Germinal center (tissue), 1 donor: Measurements from ENCODE around the gene SPTBN2.

Experiments
- DNase-seq: peaks from one replicate; pipeline ENCODE4 v3.0.0; 2012; ENCODE audit warnings: mixed read lengths, low spot score

The SPTBN2 gene

GRCh38 chr11:66723693-66724092 lies 5.3 kb downstream of the SPTBN2 start:
- no peak for DNase-seq

DNA sequence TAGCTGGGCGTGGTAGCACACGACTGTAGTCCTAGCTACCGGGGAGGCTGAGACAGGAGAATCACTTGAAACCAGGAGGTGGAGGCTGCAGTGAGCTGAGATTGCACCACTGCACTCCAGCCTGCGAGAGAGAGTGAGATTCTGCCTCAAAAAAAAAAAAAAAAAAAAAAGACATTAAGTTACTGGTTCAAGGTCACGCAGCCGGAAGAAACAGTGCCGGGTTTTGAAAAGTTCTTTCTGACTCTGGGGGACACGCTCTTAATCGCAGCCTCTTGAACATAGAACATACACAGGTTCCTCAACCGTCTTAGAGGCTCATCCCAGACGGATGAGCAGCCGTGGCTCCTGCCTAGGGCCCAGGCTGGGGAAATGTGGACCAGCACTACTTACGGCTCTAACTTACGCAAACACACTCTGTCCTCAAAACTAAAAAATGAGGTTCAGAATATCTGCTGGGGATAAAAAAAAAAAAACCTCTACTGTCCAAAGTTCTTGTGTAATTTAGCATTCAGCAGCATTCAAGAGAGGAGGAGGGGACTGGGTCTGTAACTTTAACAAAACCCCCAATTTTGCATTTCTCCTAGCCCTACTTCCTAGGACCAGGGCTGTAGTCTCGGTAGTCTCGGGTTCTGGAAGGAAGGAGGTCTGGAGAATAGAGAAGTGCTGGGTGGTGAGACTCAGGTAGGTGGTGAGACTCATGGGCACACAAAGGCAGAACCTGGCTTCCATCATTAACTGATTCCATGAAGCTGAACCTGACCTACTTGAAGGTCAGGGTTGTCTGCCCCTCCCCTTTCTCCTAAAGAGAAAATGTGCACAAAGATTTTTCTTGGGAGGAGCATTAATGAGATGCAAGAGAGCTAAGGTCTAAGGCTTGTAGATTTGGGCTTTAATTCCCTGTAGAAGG lies 6.0 kb downstream of the SPTBN2 start:
- no peak for DNase-seq

GRCh38 chr11:66721939-66722338 lies 7.1 kb downstream of the SPTBN2 start:
- DNase-seq, result no peak

- no peak for DNase-seq
Observed at GRCh38 chr11:66720899-66721470, 8.0 kb downstream of the SPTBN2 start.

DNA sequence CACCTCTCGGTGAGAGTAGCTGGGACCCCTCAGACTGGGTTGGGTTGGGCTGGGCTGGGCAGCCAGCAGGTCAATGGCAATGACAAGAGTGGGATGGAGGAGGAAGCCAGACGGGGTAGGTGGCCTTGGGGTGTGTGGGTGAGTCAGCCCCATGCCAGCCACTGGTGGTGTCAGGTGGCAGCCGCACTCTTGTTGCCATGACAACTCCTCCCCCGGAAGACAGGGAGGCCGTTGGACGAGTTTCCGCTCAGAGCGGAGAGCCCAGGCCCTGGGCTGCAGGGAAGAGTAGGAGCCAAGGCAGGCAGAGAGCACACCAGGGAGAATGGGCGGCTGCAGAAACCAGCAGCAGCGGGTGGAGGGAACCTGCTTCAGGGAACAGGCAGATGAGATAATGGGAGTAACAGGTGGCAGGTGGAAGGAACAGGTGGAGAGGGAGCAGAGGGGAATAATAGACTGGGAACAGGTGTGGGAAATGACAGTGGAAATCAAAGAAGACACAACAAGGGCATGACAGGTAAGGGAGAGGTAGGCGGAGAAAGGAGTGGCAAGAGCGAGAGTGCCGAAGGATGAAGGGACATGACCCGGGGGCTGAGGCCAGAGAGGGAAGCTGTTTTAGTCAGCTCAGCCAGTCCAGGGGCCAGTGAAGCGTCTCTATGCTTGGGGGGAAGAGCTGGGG lies 8.7 kb downstream of the SPTBN2 start:
- no peak for DNase-seq

- no peak for DNase-seq
Observed at GRCh38 chr11:66719111-66719872, 9.7 kb downstream of the SPTBN2 start.

DNA sequence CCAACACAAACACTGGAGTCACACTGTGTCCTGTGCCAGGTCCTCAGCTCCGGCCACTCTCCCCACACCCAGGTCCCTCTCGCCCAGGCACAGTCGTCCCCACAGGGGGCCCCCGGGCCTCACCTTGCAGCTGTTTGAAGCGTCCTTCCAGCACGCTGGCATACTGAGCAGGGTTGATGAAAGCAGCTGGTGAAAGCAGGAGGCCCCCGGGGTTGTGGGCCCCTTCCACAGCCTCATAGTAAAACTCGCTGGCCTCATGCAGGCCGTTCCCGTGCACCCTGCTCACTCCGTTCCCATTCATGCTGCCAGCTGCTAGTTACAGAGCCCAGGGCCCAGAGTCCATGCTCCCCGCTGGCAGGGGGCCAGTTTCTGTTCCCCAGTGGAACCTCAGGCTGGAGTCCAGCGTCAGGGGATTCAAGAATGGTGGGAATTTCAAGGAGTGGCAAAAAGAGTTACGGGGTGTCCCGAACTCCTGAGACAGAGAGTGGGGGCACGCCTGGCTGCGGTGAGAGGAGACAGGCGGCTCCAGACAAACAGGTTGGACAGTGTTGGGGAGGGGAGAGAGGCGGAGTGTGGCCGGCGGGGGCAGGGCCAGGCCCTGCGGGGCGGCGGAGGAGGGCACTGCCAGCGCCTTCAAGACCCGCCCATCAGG lies 10.6 kb downstream of the SPTBN2 start:
- no peak for DNase-seq

DNA sequence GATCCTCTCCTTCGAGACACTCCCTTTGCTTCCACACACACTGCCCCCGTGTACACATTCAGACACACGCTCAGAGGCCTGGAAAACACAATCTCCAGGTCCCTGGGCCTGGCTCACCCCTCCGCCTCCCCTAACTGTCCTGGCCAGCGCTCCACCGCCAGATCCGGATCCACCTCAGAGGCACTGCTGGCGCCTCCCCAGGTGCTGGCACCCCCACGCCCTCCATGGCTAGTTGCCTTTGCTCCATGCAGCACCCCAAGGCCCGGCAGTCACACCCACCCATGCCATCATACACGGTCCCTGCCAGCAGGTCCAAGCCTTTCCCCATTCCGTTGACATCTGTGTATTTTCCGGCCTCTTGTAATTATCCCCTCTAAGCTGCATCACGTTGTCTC lies 11.1 kb downstream of the SPTBN2 start:
- DNase-seq, result no peak

GRCh38 chr11:66716996-66717395 lies 12.0 kb downstream of the SPTBN2 start:
- DNase-seq, result no peak

DNA sequence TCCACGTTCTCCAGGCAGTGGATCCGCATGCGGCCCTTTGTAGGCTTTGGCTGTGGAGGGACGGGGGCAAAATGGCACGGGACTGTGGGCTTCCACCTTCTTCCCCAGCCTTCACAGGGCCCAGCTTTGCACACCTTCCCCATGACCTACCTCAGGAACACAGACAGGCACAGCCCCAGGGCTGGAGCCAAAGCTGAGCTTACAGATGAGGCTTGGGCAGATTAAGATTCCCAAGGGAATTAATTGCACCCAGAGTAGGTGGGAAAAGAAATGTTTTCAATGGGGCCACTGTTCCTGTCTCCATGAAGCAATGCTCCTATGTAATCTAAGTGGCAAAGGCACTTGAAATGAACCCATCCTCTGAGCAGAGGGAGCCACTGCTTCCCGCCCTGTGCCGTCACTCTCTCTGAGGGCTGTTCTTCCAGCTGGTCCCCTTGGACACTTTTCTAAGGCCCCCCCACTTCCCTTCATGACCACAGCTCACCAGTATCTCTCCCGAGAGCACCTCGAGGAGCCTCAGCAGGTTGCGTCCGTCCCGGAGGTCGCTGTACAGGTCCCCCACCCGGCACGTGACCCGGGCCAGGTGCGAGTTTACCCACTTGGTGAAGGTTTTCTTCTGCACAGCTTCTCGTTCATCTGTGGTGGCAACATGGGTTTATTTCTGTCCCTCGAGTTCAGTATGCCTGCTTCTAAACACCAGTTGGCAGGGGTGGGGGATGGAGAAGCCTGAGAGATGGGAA lies 13.5 kb downstream of the SPTBN2 start:
- no peak for DNase-seq

GRCh38 chr11:66713746-66714480 lies 15.1 kb downstream of the SPTBN2 start:
- DNase-seq, result no peak

GRCh38 chr11:66710384-66710930 lies 18.6 kb downstream of the SPTBN2 start:
- DNase-seq, result no peak

DNA sequence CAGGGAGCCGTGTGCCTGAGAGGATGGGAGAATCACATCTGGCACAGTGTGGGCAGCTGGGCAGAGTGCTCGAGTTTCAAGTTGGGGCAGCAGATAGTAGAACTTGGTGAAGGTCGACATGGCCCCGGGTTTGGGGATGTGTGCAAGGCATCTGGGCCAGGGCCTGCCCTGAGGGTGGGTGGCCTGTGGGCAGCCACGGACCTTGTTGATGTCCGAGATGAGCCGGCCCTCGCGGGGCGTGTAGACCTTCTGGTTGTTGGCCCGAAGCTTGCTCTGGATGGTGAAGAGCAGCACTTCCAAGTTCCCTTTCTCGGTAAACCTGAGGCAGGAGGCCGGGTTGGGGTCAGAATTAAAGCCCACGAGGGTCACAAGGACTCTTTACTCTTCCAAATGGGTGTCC lies 20.3 kb downstream of the SPTBN2 start:
- DNase-seq, result no peak

DNA sequence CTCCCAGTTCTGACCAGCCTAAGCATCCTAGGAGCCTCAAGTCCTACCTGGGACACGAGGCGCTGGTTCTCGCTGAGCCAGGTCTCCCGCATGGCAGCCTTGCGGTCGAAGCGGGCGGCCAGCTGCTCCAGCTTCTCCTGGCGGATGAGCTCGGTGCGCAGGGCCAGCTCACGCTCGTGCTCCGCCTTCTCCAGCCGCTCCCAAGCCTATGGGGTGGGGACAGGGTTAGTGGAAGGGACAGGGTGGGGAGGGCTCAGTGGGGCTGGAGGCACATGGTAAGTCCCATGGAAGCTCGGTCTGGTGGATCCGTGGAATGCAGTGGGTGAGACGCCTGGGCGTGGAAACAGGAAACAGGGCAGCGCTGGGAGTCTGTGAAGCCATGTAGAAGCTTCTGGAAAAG lies 20.9 kb downstream of the SPTBN2 start:
- no peak for DNase-seq

GRCh38 chr11:66707486-66707885 lies 21.5 kb downstream of the SPTBN2 start:
- no peak for DNase-seq

DNA sequence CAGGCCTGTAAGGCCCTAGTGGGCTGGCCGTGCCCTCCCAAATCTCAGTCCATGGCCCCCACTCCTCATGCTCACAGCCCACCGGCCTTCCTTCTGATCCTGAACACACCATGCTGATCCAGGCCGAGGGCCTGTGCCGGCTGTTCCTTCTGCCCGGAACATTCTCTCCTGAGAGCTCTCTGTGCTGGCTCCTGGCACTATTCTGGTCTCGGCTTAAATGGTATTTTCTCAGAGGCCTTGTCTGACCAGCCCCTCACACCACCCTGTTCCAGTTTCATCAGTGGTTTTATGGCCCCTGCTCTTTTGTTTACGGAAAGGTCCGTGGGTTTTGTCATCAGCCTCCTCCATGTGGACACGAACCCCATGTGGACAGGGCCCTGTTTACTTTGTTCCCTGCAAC lies 22.0 kb downstream of the SPTBN2 start:
- DNase-seq, result no peak

DNA sequence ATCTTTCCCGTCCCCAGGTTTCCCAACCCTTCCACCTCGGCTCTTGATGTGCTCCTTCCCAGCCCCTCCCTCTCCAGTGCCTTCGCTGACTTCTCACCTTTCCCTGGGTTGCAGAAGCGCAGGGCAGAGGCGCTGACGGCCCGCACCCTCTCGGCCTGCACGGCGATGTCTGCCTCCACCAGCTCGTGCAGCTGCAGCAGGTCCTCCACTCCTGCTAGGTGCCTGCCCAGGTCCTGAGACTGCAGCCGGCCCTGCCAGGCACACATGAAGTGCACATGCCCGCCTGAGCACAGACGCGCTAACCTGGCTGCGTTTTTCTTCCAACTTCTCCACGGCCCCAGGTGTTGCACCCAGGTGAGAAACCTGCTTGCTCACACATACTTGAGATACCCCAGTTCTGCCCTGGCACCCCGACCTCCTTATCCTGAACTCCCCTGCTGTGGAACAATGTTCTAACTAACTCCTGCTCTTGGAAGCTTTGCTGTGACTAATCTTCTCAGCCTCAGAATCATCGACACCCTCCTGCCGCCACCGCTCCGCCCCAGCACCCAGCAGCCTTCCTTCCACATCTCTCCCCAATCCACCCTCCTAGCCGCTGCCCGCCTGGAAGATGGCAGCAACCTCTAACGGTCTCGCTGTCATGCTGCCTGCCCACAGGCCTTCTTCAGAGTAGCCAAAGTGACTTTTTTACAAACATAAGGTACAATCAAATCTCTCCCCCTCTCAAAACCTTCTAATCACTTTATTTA lies 23.3 kb downstream of the SPTBN2 start:
- DNase-seq, result no peak

DNA sequence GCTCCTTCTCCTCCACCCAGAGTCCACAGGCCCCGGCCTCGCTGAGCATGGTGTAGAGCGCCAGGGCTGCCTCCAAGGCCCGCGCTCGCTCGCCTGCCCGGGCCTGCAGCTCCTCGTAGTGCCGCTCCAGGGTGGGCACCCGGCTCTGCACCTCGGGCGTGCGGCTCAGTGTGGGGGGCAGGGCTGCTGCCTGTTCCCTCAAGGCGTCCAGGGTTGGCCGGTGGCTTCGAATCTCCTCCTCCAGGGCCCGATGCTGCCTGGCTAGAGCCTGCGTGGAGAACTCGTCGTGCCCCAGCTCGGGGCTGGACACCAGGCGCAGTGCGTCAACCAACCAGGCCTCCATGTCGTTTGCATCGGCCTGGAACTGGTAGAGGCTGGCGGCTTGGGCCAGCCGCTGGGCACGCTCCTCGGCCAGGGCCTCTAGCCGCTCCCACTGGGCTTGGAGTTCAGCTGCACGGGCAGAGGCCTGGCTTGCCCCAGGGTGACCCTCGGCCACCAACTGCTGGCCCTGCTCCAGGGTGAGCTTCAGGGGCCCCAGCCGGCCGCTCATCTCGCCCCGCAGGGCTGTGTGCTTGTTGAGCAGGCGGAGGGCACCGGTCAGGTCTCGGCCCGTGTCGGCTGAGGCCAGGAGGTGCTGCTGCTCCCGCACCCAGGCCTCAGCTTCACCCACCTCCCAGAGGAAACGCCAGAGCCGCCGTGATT lies 24.2 kb downstream of the SPTBN2 start:
- DNase-seq, result no peak
